Lower lobe of right lung (tissue), 2 donors: ENCODE measurements around the gene CCT8. TPM values are rescaled to one million over a fixed set of nuclear protein-coding genes. Genes with fewer than 3 reads are reported as not detected.

Experiments used
- ATAC-seq, 2 donors: fragments of 200-7000 bp; cut with Tn5 transposase; one replicate each; pipeline ENCODE4 v1.9.1; 2020 to 2022; ENCODE audit warnings: mild to moderate bottlenecking in 2 of 2, moderate library complexity in 2 of 2
- DNase-seq: peaks from one replicate; pipeline ENCODE4 v3.0.0-alpha.2; 2020
- H3K27ac ChIP-seq: fragments of 200-600 bp; one replicate; pipeline ENCODE4 v1.8.0; 2022
- H3K27me3 ChIP-seq: fragments of 200-600 bp; one replicate; pipeline ENCODE4 v1.8.0; 2022; ENCODE audit warnings: low read depth
- H3K36me3 ChIP-seq: fragments of 200-600 bp; one replicate; pipeline ENCODE4 v1.8.0; 2022; ENCODE audit warnings: mild to moderate bottlenecking
- H3K4me1 ChIP-seq: fragments of 200-600 bp; one replicate; pipeline ENCODE4 v1.8.0; 2022
- H3K4me3 ChIP-seq: fragments of 200-600 bp; one replicate; pipeline ENCODE4 v1.8.0; 2022; ENCODE audit warnings: mild to moderate bottlenecking
- H3K9me3 ChIP-seq: fragments of 200-600 bp; one replicate; pipeline ENCODE4 v1.8.0; 2022
- CTCF ChIP-seq: fragments of 200-600 bp; IDR thresholded peaks from one replicate; pipeline ENCODE4 v1.8.0; 2022; ENCODE audit warnings: antibody characterized with exemption, mild to moderate bottlenecking
- intact Hi-C: fragments of 100-400 bp; cut with DNase I; formaldehyde crosslinking; loops from one replicate; pipeline ENCODE4 v1.11.0; 2022
- total RNA-seq: library from RNA; stranded (reverse); fragmentation: NEBNext Ultra II Directional; extraction: Animal tissue kit (Norgen Biotek cat#: 25700); gene quantifications from one replicate; pipeline ENCODE4 v1.2.1, GENCODE V29; 2021
- donor health status: DM: no; HTN: yes; CAD: no; lungs with severe emphysema.

The CCT8 gene
- total RNA-seq, 1 donor from 2014 or later, result 111 TPM

- TF ChIP-seq CTCF, result no peak
- H3K4me1 ChIP-seq, result no peaks in the 10 kb centered on the region
- peaks cover 7% of the 10 kb centered on the region for H3K36me3 ChIP-seq
- intact Hi-C loops, result loop anchor here (10.0 kb wide), 1 partner anchor 278 kb away; no protein-coding TSS in a partner anchor
- H3K27me3 ChIP-seq, result no peaks in the 10 kb centered on the region
- DNase-seq, result no peak
- H3K27ac ChIP-seq, result no peak overlapping the region
- no peak overlapping the region for H3K4me3 ChIP-seq
- ATAC-seq, result peak in 1 of 2 donors; percentile 48
- H3K9me3 ChIP-seq, result no peaks in the 10 kb centered on the region
Measured at GRCh38 chr21:29096218-29097015, 23.0 kb upstream of the CCT8 start.

GRCh38 chr21:29092102-29092959 lies 18.9 kb upstream of the CCT8 start:
- intact Hi-C loops, result loop anchor here (10.0 kb wide), 1 partner anchor 282 kb away; no protein-coding TSS in a partner anchor

DNA sequence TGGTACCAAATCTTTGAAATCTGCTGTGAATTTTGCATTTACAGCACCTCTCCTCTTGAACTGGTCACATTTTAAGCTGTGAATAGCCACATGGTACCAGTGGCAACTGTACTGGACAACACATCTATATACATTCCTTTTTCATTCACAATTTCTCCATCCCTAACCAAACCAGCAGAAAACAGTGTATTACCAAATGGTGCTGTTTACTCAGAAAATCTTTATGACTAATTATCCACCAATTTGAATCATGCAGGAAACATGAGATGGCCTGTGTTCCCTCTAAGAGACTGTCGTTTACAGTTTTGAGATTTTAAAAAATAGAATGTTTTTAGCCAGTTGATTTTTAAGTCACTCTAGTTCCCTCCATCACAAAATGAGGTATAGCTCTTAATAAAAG lies 17.6 kb upstream of the CCT8 start:
- ATAC-seq, result no peak
- Histone ChIP-seq H3K9me3 (no peaks in the 10 kb centered on the region), H3K36me3 (peaks cover 7% of the 10 kb centered on the region), H3K4me3 (no peak overlapping the region), H3K27me3 (no peaks in the 10 kb centered on the region), H3K4me1 (no peaks in the 10 kb centered on the region), H3K27ac (no peak overlapping the region)
- intact Hi-C loops, result loop anchor here (10.0 kb wide), 1 partner anchor 284 kb away; no protein-coding TSS in a partner anchor
- no peak for DNase-seq
- no peak for TF ChIP-seq CTCF

More at GRCh38 chr21:29092102-29092959, 18.9 kb upstream of the CCT8 start:
- DNase-seq, result no peak
- H3K27ac ChIP-seq, result no peak overlapping the region
- H3K4me3 ChIP-seq, result no peak overlapping the region
- H3K4me1 ChIP-seq, result no peaks in the 10 kb centered on the region
- H3K9me3 ChIP-seq, result no peaks in the 10 kb centered on the region
- no peaks in the 10 kb centered on the region for H3K27me3 ChIP-seq
- ATAC-seq, result no peak
- TF ChIP-seq CTCF, result no peak
- peaks cover 7% of the 10 kb centered on the region for H3K36me3 ChIP-seq

DNA sequence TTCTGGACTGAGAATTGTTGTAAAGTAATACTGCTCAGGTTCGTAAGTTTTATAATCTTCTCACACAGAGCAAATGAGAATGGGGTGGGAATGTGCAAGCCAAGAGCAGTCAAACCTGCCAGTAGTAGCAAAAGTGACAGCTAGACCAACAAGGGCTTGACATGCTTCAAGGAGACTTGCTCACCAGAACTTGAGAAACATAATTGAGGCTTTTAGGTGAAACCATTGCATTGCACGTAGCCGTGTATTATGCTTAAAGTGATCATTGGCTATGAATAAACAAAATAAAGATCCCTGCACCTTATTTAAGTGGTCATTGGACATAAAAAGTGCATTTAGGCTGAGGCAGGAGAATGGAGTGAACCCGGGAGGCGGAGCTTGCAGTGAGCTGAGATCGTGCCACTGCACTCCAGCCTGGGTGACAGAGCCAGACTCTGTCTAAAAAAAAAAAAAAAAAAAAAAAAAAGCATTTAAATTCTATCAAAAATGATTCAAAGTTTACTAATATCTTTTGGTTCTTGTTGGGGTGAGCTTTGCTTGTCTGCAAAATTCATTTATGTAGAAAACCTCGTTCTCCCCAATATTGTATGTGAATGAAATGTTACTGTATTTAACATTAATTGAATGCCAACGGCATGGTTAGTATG lies 11.8 kb upstream of the CCT8 start:
- ATAC-seq (no peak), DNase-seq (no peak)
- Histone ChIP-seq H3K4me1 (peaks cover 8% of the 10 kb centered on the region), H3K27me3 (no peaks in the 10 kb centered on the region), H3K4me3 (no peak overlapping the region), H3K36me3 (no peaks in the 10 kb centered on the region), H3K27ac (no peak overlapping the region), H3K9me3 (no peaks in the 10 kb centered on the region)
- intact Hi-C loops, result no loop called here
- TF ChIP-seq CTCF, result no peak

- ATAC-seq (no peak), DNase-seq (no peak)
- H3K9me3 ChIP-seq, result no peaks in the 10 kb centered on the region
- no peaks in the 10 kb centered on the region for H3K27me3 ChIP-seq
- no peak overlapping the region for H3K27ac ChIP-seq
- intact Hi-C loops, result no loop called here
- no peak for TF ChIP-seq CTCF
- H3K4me1 ChIP-seq, result peaks cover 17% of the 10 kb centered on the region
- H3K4me3 ChIP-seq, result no peak overlapping the region
- no peaks in the 10 kb centered on the region for H3K36me3 ChIP-seq
Measured at GRCh38 chr21:29084372-29084771, 10.9 kb upstream of the CCT8 start.
